HepG2 (cell line): ENCODE data around the gene ENG. TPM values are rescaled to one million over a fixed set of nuclear protein-coding genes. Genes with fewer than 3 reads are reported as not detected.
A peak's percentile ranks its signal among the peaks of the same experiment; 100 is the strongest.

ENCODE experiments used
- ATAC-seq: fragments of 200-7000 bp; cut with Tn5 transposase; 3 replicates; pipeline ENCODE4 v1.9.1; 2020; ENCODE audit warnings: mild to moderate bottlenecking, moderate library complexity
- BruUV-seq: library from RNA; stranded (reverse); fragments of 400-500 nt; replicated peaks from 2 replicates; lab custom pipeline; 2021; lab: Mats Ljungman, UMichigan
- CTCF ChIA-PET: fragments of 300-600 bp; formaldehyde crosslinking; extraction: SDS; loops from one replicate; lab custom pipeline; 2021; ENCODE audit warnings: low total read pairs, inconsistent platforms, low intra/inter-chr PET ratio; lab: Yijun Ruan, JAX
- POLR2A ChIA-PET: fragments of 350-600 bp; sonication (Branson Sonifier 250); formaldehyde crosslinking; loops from one replicate; lab custom pipeline; 2020; ENCODE audit warnings: antibody characterized with exemption, inconsistent platforms; lab: Yijun Ruan, JAX
- DNase-seq: peaks from one replicate; pipeline ENCODE4 v3.0.0-alpha.2; 2015; ENCODE audit warnings: low spot score
- FAIRE-seq: peaks from 3 replicates; lab custom pipeline; 2011; peaks lifted over from hg19 to GRCh38; lab: Jason Lieb, UNC
- H2AFZ ChIP-seq: one replicate; pipeline ENCODE4 v1.6.1; 2011; ENCODE audit warnings: low read length, inconsistent platforms
- H3K27ac ChIP-seq: fragments of 300-600 bp; 3 replicates; pipeline ENCODE4 v1.8.0; 2011; ENCODE audit warnings: mixed run types, mild to moderate bottlenecking, mixed read lengths, low read length, inconsistent platforms; ENCODE audit not compliant: insufficient read depth; ENCODE audit errors: extremely low read length
- H3K27me3 ChIP-seq, 2 experiments: fragments of 200-600 bp in 1 of 2; 2 replicates in 1 of 2; 3 replicates in 1 of 2; pipeline versions ENCODE4 v1.6.0 to v1.8.0; 2011; ENCODE audit warnings: low read length in 2 of 2, mild to moderate bottlenecking in 2 of 2, moderate library complexity in 2 of 2, inconsistent platforms in 1 of 2; ENCODE audit not compliant: insufficient read depth in 2 of 2, control insufficient read depth in 1 of 2
- H3K36me3 ChIP-seq, 2 experiments: fragments of 200-600 bp in 1 of 2; replicated peaks in 1 of 2; 2 replicates in 1 of 2; 3 replicates in 1 of 2; pipeline versions ENCODE4 v1.5.1 to v1.8.0; 2011; ENCODE audit warnings: low read length in 2 of 2, inconsistent platforms in 1 of 2; ENCODE audit not compliant: insufficient read depth in 2 of 2, control insufficient read depth in 1 of 2
- H3K4me1 ChIP-seq: 2 replicates; pipeline ENCODE4 v1.5.1; 2012; ENCODE audit warnings: low read length, inconsistent platforms; ENCODE audit not compliant: insufficient read depth
- H3K4me2 ChIP-seq: 2 replicates; pipeline ENCODE4 v1.6.0; 2011; ENCODE audit warnings: low read depth, low read length, inconsistent platforms
- H3K4me3 ChIP-seq, 3 experiments: fragments of 200-600 bp in 1 of 3; sonication (generic), shearing (Covaris generic) in 1 of 3; replicated peaks in 1 of 3; 2 replicates each; pipeline ENCODE4 v1.5.1; 2011 to 2016; ENCODE audit warnings: low read length in 3 of 3, inconsistent platforms in 2 of 3, low read depth in 2 of 3, mild to moderate bottlenecking in 2 of 3, control low read depth in 1 of 3, mixed read lengths in 1 of 3; ENCODE audit not compliant: insufficient read depth in 1 of 3
- H3K79me2 ChIP-seq: one replicate; pipeline ENCODE4 v1.6.1; 2011; ENCODE audit warnings: low read length, inconsistent platforms; ENCODE audit not compliant: insufficient read depth
- H3K9ac ChIP-seq: 2 replicates; pipeline ENCODE4 v1.6.0; 2011; ENCODE audit warnings: mild to moderate bottlenecking, low read depth, low read length, inconsistent platforms; ENCODE audit not compliant: insufficient read depth
- H3K9me3 ChIP-seq: 2 replicates; pipeline ENCODE4 v1.5.1; 2012; ENCODE audit warnings: mild to moderate bottlenecking, low read length
- H4K20me1 ChIP-seq: 2 replicates; pipeline ENCODE4 v1.6.0; 2011; ENCODE audit warnings: inconsistent platforms, mild to moderate bottlenecking, low read length, moderate library complexity; ENCODE audit not compliant: insufficient read depth
- BORCS8-MEF2B ChIP-seq: sonication (generic); formaldehyde crosslinking; IDR thresholded peaks from 2 replicates; pipeline ENCODE4 v1.8.0; 2022; ENCODE audit warnings: mild to moderate bottlenecking, missing genetic modification reagents
- KLF12 ChIP-seq: sonication (generic); formaldehyde crosslinking; IDR thresholded peaks from 2 replicates; pipeline ENCODE4 v1.4.0; 2020; ENCODE audit warnings: missing genetic modification reagents, borderline replicate concordance
- KLF15 ChIP-seq: sonication (generic); formaldehyde crosslinking; IDR thresholded peaks from 2 replicates; pipeline ENCODE4 v1.8.1; 2023; ENCODE audit warnings: borderline replicate concordance, mild to moderate bottlenecking, inconsistent platforms, missing genetic modification reagents, mixed read lengths
- MAX ChIP-seq: IDR thresholded peaks from 2 replicates; pipeline ENCODE4 v1.6.1; 2012; ENCODE audit warnings: inconsistent platforms
- POGZ ChIP-seq: sonication (generic); formaldehyde crosslinking; IDR thresholded peaks from 2 replicates; pipeline ENCODE4 v1.4.0; 2020; ENCODE audit warnings: mild to moderate bottlenecking, missing genetic modification reagents
- PRDM15 ChIP-seq: sonication (generic); formaldehyde crosslinking; IDR thresholded peaks from 2 replicates; pipeline ENCODE4 v1.4.0; 2020; ENCODE audit warnings: missing genetic modification reagents
- SKIL ChIP-seq: sonication (generic); formaldehyde crosslinking; IDR thresholded peaks from 2 replicates; pipeline ENCODE4 v1.8.0; 2022; ENCODE audit warnings: missing genetic modification reagents, mild to moderate bottlenecking, moderate library complexity, borderline replicate concordance
- ZBTB33 ChIP-seq: sonication (generic); formaldehyde crosslinking; IDR thresholded peaks from 2 replicates; pipeline ENCODE4 v1.4.0; 2020; ENCODE audit warnings: missing genetic modification reagents
- ZNF605 ChIP-seq: sonication (generic); formaldehyde crosslinking; IDR thresholded peaks from 2 replicates; pipeline ENCODE4 v1.8.0; 2022; ENCODE audit warnings: mild to moderate bottlenecking, missing genetic modification reagents
- WGBS: methylation state at CpG from one replicate; pipeline ENCODE4 v1.1.6; 2017; ENCODE audit warnings: low lambda C conversion rate; 5-methylcytosine and 5-hydroxymethylcytosine counted together
- in situ Hi-C: cut with HindIII; loops from 2 replicates; pipeline ENCODE4 v1.10.0; 2017; ENCODE audit warnings: low pct_unique_long_range_greater_than_20kb; ENCODE audit not compliant: extremely low pct_ligation_motif_present
- intact Hi-C: fragments of 100-400 bp; cut with micrococcal nuclease; formaldehyde crosslinking; loops from one replicate; pipeline ENCODE4 v1.10.0; 2022; ENCODE audit not compliant: unreplicated experiment
- polyA plus RNA-seq, 8 experiments: library from polyadenylated mRNA; depleted of rRNA in 3 of 8; stranded (reverse) in 7 of 8; unstranded in 1 of 8; fragments of >200 nt; fragmentation: Illumina TruSeq in 4 of 8; extraction: Trizol in 4 of 8; gene quantifications; 2 replicates each; pipeline versions ENCODE4 v1.2.1 to v1.2.3, GENCODE V29; 2011 to 2016; ENCODE audit warnings: low read depth in 4 of 8, missing spikeins in 1 of 8, mixed read lengths in 1 of 8; ENCODE audit not compliant: insufficient read depth in 1 of 8
- total RNA-seq, 5 experiments: library from RNA; depleted of rRNA; stranded (reverse); fragments of >200 nt; fragmentation: Illumina TruSeq; extraction: Trizol; gene quantifications; 2 replicates each; pipeline ENCODE4 v1.2.3, GENCODE V29; 2016; ENCODE audit warnings: low read depth in 1 of 5
- TF ChIP-seq, protein P1 (sequence below): sonication (generic); formaldehyde crosslinking; IDR thresholded peaks from 2 replicates; pipeline ENCODE4 v1.8.0; 2023; ENCODE audit warnings: mild to moderate bottlenecking, missing genetic modification reagents
- TF ChIP-seq, protein P2 (sequence below): sonication (generic); formaldehyde crosslinking; IDR thresholded peaks from 2 replicates; pipeline ENCODE4 v1.4.0; 2020; ENCODE audit warnings: missing genetic modification reagents

ENG gene
- total and polyA plus RNA-seq, 2 of the 13 experiments (the other 11 are each of a cell fraction or from before 2014, with no cell fraction given) = 0.02 to 1.1 TPM

GRCh38 chr9:127898433-127899127 is 44.1 kb upstream of the ENG start:
- Histone ChIP-seq H3K4me3 (peak overlapping the region; percentile 89 to 95 (median 95)), H3K4me2 (peak overlapping the region; percentile 84), H3K27ac (peak overlapping the region; percentile 91), H3K27me3 (no peaks in the 10 kb centered on the region), H3K9me3 (peaks cover 5% of the 10 kb centered on the region), H3K79me2 (peaks cover 19% of the 10 kb centered on the region), H2AFZ (no peak overlapping the region), H4K20me1 (no peaks in the 10 kb centered on the region), H3K36me3 (peaks cover 18 to 29% of the 10 kb centered on the region in 2 experiments), H3K4me1 (peaks cover 56% of the 10 kb centered on the region), H3K9ac (peak overlapping the region; percentile 81)
- ATAC-seq (peak; percentile 53), DNase-seq (peak; percentile 50), FAIRE-seq (peak; percentile 32)
- in situ Hi-C loops = no loop called here
- intact Hi-C loops = no loop called here
- BruUV-seq = no TSS peak
- ChIA-PET POLR2A (interaction anchor here (0.8 to 3.8 kb wide), 7 partner anchors 9 to 164 kb away, joined by 3 to 55 read pairs (median 8); partner anchors contain the start of genes ST6GALNAC4 and TOR2A), CTCF (no interaction called here)
- 3% methylated on average over 11 of the region's 32 CpGs for WGBS
- no peak for TF ChIP-seq ZNF605 (CRISPR knock-in tag)
- no peak; the same call in 1 of the 2 replicates for TF ChIP-seq ZBTB33 (CRISPR knock-in tag)
- TF ChIP-seq SKIL (CRISPR knock-in tag) = no peak
- TF ChIP-seq MAX = peak; percentile 63
- no peak; the same call in 1 of the 2 replicates for TF ChIP-seq POGZ (CRISPR knock-in tag)
- TF ChIP-seq, protein P1, sequence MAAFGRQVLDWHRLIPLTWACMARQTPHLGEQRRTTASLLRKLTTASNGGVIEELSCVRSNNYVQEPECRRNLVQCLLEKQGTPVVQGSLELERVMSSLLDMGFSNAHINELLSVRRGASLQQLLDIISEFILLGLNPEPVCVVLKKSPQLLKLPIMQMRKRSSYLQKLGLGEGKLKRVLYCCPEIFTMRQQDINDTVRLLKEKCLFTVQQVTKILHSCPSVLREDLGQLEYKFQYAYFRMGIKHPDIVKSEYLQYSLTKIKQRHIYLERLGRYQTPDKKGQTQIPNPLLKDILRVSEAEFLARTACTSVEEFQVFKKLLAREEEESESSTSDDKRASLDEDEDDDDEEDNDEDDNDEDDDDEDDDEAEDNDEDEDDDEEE (CRISPR knock-in tag) = no peak
- no peak for TF ChIP-seq KLF15 (CRISPR knock-in tag)
- TF ChIP-seq, protein P2, sequence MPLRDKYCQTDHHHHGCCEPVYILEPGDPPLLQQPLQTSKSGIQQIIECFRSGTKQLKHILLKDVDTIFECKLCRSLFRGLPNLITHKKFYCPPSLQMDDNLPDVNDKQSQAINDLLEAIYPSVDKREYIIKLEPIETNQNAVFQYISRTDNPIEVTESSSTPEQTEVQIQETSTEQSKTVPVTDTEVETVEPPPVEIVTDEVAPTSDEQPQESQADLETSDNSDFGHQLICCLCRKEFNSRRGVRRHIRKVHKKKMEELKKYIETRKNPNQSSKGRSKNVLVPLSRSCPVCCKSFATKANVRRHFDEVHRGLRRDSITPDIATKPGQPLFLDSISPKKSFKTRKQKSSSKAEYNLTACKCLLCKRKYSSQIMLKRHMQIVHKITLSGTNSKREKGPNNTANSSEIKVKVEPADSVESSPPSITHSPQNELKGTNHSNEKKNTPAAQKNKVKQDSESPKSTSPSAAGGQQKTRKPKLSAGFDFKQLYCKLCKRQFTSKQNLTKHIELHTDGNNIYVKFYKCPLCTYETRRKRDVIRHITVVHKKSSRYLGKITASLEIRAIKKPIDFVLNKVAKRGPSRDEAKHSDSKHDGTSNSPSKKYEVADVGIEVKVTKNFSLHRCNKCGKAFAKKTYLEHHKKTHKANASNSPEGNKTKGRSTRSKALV (CRISPR knock-in tag) = no peak
- no peak for TF ChIP-seq PRDM15 (CRISPR knock-in tag)
- no peak; the same call in 1 of the 2 replicates for TF ChIP-seq KLF12 (CRISPR knock-in tag)
- no peak for TF ChIP-seq BORCS8-MEF2B (CRISPR knock-in tag)
